ENCODE data around the gene KDR. TPM values are rescaled to one million over a fixed set of nuclear protein-coding genes. Genes with fewer than 3 reads are reported as not detected.

Gene KDR
- total and polyA plus RNA-seq, 10 of the 15 experiments (the other 5 are each of a cell fraction or from before 2014, with no cell fraction given), result 0.04 to 0.13 TPM; not detected in 8

GRCh38 chr4:55035892-55036291, 89.5 kb downstream of the KDR start:
- RAD21 ChIA-PET (ENCODE audit: unreplicated experiment), result no interaction called here
- no TSS peak for BruUV-seq (replicated peaks)
- H3K4me2 ChIP-seq (ENCODE audit: control insufficient read depth, insufficient read depth), result no peak overlapping the region
- no peak for FAIRE-seq
- no peaks in the 10 kb centered on the region for H3K79me2 ChIP-seq (ENCODE audit: control insufficient read depth, insufficient read depth, low read length)
- WGBS (ENCODE audit: insufficient coverage, insufficient replicate concordance, low lambda C conversion rate, missing lambda C conversion rate), result 0% methylated on average over 1 of the region's 1 CpG
- no peak overlapping the region for H3K9ac ChIP-seq (ENCODE audit: control insufficient read depth, insufficient read depth, low read length)
- intact Hi-C loops (cut with micrococcal nuclease; ENCODE audit: unreplicated experiment), result no loop called here
- H3K4me1 ChIP-seq (ENCODE audit: control insufficient read depth, insufficient read depth, low read length), result no peaks in the 10 kb centered on the region
- H3K27me3 ChIP-seq (replicated peaks in 1 of 2; ENCODE audit: control insufficient read depth in 2 of 2, insufficient read depth in 2 of 2, low read length in 1 of 2), result no peaks in the 10 kb centered on the region
- DNase-seq (ENCODE audit: low read depth, low spot score), result no peak
- POLR2A ChIA-PET, result no interaction called here
- SMC1A ChIA-PET (ENCODE audit: uncharacterized antibody, unreplicated experiment), result interaction anchor here (1.0 kb wide), 1 partner anchor 12 kb away, joined by 4 read pairs; no protein-coding TSS in a partner anchor
- TF ChIP-seq ZNF384 (IDR thresholded peaks at IDR 0.05; ENCODE audit: borderline replicate concordance, low read depth, low read length) (no peak), CHD1 (IDR thresholded peaks at IDR 0.05; ENCODE audit: low read depth, low read length) (no peak), MXI1 (IDR thresholded peaks at IDR 0.05; ENCODE audit: low read depth, low read length) (no peak), NR2C1 (IDR thresholded peaks at IDR 0.05) (no peak), IRF3 (IDR thresholded peaks at IDR 0.05) (no peak), CUX1 (IDR thresholded peaks at IDR 0.05; ENCODE audit: insufficient replicate concordance, low read depth, low read length) (no peak), ETV6 (conservative IDR thresholded peaks at IDR 0.05 in 1 of 2, IDR thresholded peaks at IDR 0.05 in 1 of 2; ENCODE audit: borderline replicate concordance in 1 of 2, low read depth in 1 of 2) (no peak), TCF7 (IDR thresholded peaks at IDR 0.05; ENCODE audit: borderline replicate concordance) (no peak), ZNF24 (IDR thresholded peaks at IDR 0.05) (no peak)
- H2AFZ ChIP-seq (ENCODE audit: control insufficient read depth, low read depth, low read length), result no peak overlapping the region
- no peak overlapping the region for H3K4me3 ChIP-seq
- in situ Hi-C loops (cut with MboI), result no loop called here
- no peak for ATAC-seq
- CTCF ChIA-PET, result no interaction called here
- no peak overlapping the region for H3K27ac ChIP-seq (ENCODE audit: control insufficient read depth, insufficient read depth)
- no peaks in the 10 kb centered on the region for H4K20me1 ChIP-seq (ENCODE audit: control insufficient read depth, insufficient read depth)
- no peaks in the 10 kb centered on the region for H3K36me3 ChIP-seq (ENCODE audit: control insufficient read depth in 2 of 2, insufficient read depth in 2 of 2, low read length in 1 of 2)
- no peaks in the 10 kb centered on the region for H3K9me3 ChIP-seq (replicated peaks; ENCODE audit: control insufficient read depth, insufficient read depth, low read length)
